Pancreas (tissue), 10 donors: Measurements from ENCODE around the gene THSD7B. TPM values are rescaled to one million over a fixed set of nuclear protein-coding genes. Genes with fewer than 3 reads are reported as not detected.

Source experiments
- ATAC-seq, 4 donors: fragments of 200-7000 bp; cut with Tn5 transposase; one replicate each; pipeline versions ENCODE4 v1.8.0 to v1.9.1; 2020; ENCODE audit warnings: mild to moderate bottlenecking in 4 of 4, moderate library complexity in 4 of 4
- DNase-seq, 6 donors: peaks; one replicate each; pipeline ENCODE4 v3.0.0-alpha.2; 2020
- FAIRE-seq: peaks from 2 replicates; lab custom pipeline; 2012; peaks lifted over from hg19 to GRCh38; lab: Jason Lieb, UNC
- H3K27ac ChIP-seq, 4 donors: fragments of 200-600 bp; sonication (generic); 1 replicate in 3 of 4; 2 replicates in 1 of 4; pipeline versions ENCODE4 v1.5.0 to v1.8.0; 2020
- H3K27me3 ChIP-seq, 4 donors: fragments of 200-600 bp; one replicate each; pipeline ENCODE4 v1.8.0; 2021
- H3K36me3 ChIP-seq, 3 donors: fragments of 200-600 bp; sonication (generic) in 1 of 3; one replicate each; pipeline versions ENCODE4 v1.5.0 to v1.8.0; 2020 to 2021
- H3K4me1 ChIP-seq, 3 donors: fragments of 200-600 bp; one replicate each; pipeline ENCODE4 v1.8.0; 2021
- H3K4me3 ChIP-seq, 4 donors: fragments of 200-600 bp; sonication (generic) in 2 of 4; one replicate each; pipeline versions ENCODE4 v1.5.0 to v1.8.0; 2020 to 2021
- H3K9me3 ChIP-seq, 4 donors: fragments of 200-600 bp; one replicate each; pipeline ENCODE4 v1.8.0; 2021
- WGBS, 2 donors: extraction: QIAGEN DNeasy Blood & Tissue Kit; methylation state at CpG; one replicate each; pipeline ENCODE4 v1.1.7; 2013; 5-methylcytosine and 5-hydroxymethylcytosine counted together
- intact Hi-C, 3 donors: fragments of 100-400 bp; cut with DNase I; formaldehyde crosslinking; loops; one replicate each; pipeline versions ENCODE4 v1.11.1 to v1.14.2; 2022
- polyA plus RNA-seq, 2 donors: library from polyadenylated mRNA; stranded (reverse); fragments of 200-250 nt; gene quantifications; one replicate each; pipeline ENCODE4 v1.2.3, GENCODE V29; 2013
- total RNA-seq, 6 donors: library from RNA; stranded (reverse); fragmentation: NEBNext Ultra II Directional in 4 of 6; extraction: Animal tissue kit (Norgen Biotek cat#: 25700) in 4 of 6; gene quantifications; one replicate each; pipeline versions ENCODE4 v1.2.1 to v1.2.4, GENCODE V29; 2021 to 2023
- TF ChIP-seq, protein P1 (sequence below), 4 donors: fragments of 200-600 bp; sonication (generic) in 3 of 4; IDR thresholded peaks; one replicate each; pipeline versions ENCODE4 v1.5.0 to v1.8.0; 2021; ENCODE audit warnings: antibody characterized with exemption in 4 of 4
- donor health status: healthy with polysubstance abuse.
- donor health status: DM: no; HTN: no; CAD: no; lungs with moderate emphysema.
- donor health status: DM: no; HTN: no; CAD: no.
- donor health status: control.
- donor health status: control.
- donor health status: Bipolar disorder and iron deficiency.
- donor health status: DM: yes; HTN: yes; CAD: no.
- donor health status: DM: no; HTN: no; CAD: no.
- donor health status: DM: no; HTN: no; CAD: no.
- donor health status: DM: yes; HTN: yes; CAD: no.

Gene THSD7B
- total and polyA plus RNA-seq, 8 donors = 0.02 to 0.18 (median 0.07) TPM; not detected in 4

DNA sequence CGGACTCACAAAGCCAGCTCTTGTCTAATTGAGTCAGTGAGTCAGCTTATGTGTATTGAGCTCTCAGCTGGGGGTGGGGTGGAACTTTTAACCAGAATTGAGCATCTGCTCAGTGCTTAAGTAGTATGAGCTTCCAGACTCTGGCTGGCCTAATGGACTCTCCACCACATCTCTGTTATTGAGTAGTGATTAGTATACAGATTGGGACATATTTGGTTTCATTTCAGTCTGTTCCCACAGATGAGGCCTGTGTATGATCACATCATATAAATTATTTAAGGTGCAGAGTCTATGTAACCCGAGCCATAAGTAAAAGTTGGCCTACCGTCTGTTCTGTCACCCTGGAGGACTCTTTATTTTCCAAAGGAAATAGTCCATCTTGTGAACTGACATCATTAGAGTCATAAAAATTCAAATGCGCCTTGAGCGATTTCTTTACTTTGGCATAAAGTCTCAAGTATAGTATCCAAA, 152.1 kb downstream of the THSD7B start:
- FAIRE-seq = no peak
- H3K36me3 ChIP-seq = no peaks in the 10 kb centered on the region
- no peak overlapping the region for H3K27ac ChIP-seq
- TF ChIP-seq, protein P1, sequence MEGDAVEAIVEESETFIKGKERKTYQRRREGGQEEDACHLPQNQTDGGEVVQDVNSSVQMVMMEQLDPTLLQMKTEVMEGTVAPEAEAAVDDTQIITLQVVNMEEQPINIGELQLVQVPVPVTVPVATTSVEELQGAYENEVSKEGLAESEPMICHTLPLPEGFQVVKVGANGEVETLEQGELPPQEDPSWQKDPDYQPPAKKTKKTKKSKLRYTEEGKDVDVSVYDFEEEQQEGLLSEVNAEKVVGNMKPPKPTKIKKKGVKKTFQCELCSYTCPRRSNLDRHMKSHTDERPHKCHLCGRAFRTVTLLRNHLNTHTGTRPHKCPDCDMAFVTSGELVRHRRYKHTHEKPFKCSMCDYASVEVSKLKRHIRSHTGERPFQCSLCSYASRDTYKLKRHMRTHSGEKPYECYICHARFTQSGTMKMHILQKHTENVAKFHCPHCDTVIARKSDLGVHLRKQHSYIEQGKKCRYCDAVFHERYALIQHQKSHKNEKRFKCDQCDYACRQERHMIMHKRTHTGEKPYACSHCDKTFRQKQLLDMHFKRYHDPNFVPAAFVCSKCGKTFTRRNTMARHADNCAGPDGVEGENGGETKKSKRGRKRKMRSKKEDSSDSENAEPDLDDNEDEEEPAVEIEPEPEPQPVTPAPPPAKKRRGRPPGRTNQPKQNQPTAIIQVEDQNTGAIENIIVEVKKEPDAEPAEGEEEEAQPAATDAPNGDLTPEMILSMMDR (IDR thresholded peaks at IDR 0.05) = no peak
- no peaks in the 10 kb centered on the region for H3K4me1 ChIP-seq
- no peak for ATAC-seq
- no peaks in the 10 kb centered on the region for H3K27me3 ChIP-seq
- 64 to 71% methylated on average over 5 of the region's 5 CpGs for WGBS, 2 donors
- intact Hi-C loops = no loop called here
- no peak overlapping the region for H3K4me3 ChIP-seq
- H3K9me3 ChIP-seq = no peaks in the 10 kb centered on the region
- DNase-seq = no peak

DNA sequence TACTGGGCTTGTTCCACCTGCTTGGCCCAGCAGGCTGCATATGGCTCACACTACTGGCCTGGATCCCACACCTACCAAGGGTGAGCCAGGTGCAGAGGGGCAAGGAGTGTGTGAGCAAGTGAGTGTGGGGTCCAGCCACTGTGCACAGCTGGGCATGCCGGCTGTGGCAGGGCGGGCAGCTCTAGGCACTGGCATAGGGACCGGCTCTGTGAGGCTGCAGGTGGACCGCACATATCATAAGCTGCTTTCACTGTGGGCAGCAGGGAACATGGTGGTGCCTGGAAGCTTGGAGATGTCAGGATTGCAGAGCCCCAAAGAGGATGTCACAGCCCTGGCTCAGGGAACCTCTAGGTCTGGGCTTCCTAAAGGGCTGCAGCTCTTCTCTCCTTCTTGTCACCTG, 154.3 kb downstream of the THSD7B start:
- no peaks in the 10 kb centered on the region for H3K27me3 ChIP-seq
- FAIRE-seq = no peak
- no peaks in the 10 kb centered on the region for H3K9me3 ChIP-seq
- no peak overlapping the region for H3K4me3 ChIP-seq
- no peak for ATAC-seq
- H3K36me3 ChIP-seq = no peaks in the 10 kb centered on the region
- DNase-seq = no peak
- no peaks in the 10 kb centered on the region for H3K4me1 ChIP-seq
- intact Hi-C loops = no loop called here
- TF ChIP-seq, protein P1 (IDR thresholded peaks at IDR 0.05) = no peak
- 91 to 92% methylated on average over 4 of the region's 4 CpGs for WGBS, 2 donors
- H3K27ac ChIP-seq = no peak overlapping the region

DNA sequence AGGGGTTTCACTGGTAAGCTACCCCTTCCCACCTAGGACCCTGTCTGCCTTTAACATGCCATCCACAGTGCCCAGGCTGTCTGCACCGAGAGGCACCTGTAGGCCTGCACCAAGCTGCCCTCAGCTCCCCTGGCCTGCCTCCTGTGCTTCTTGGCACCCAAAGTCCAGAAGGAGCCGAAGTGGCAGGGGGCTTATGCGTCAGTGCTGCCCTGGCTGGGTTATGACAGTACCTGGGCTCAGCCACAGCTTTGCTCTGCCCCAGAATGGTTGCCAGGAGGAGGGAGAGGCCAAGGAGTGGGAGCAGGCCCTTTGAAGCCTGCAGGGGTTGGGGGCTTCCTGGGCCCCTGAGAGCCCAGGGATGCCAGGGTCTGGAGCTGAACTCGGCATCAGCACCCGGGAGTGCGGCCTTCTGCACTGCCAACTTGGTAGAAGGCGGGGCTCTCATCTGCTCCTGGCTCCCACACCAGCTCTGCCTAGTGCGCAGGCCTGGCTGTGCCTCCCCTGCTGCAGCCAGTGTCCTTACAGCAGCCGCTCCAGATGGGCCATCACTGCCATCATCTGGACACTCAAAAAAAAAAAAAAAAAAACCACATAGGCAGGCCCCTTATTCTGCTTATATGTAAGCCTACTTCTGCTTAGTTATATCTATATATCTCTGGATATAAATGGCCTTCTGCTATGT, 155.4 kb downstream of the THSD7B start:
- H3K9me3 ChIP-seq = no peaks in the 10 kb centered on the region
- TF ChIP-seq, protein P1 (IDR thresholded peaks at IDR 0.05) = no peak
- intact Hi-C loops = no loop called here
- WGBS, 2 donors = 82 to 84% methylated on average over 9 of the region's 9 CpGs
- no peak overlapping the region for H3K4me3 ChIP-seq
- no peaks in the 10 kb centered on the region for H3K4me1 ChIP-seq
- H3K27me3 ChIP-seq = no peaks in the 10 kb centered on the region
- no peak overlapping the region for H3K27ac ChIP-seq
- H3K36me3 ChIP-seq = no peaks in the 10 kb centered on the region
- no peak for ATAC-seq
- no peak for FAIRE-seq
- DNase-seq = peak in 1 of 6 donors; percentile 40

DNA sequence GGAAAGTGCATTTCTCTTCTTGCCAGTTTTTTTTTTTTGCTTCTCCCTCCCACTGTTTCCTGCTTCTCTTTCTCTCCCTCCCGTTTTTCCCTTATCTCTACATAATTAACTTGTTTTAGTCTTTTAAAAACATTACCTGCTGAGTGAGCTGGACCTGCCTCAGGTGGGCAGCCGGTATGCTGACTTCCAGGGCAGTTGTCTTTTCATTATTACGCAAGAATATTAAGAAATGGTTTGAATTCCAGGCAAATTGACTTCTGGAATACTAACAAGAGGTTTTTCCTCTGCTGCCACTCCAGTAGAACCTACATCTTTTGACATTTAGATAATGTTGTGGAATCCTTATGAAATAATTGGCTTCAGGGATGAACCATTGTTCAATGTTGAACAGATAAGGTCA, 161.8 kb downstream of the THSD7B start:
- WGBS, 2 donors = 25 to 31% methylated on average over 3 of the region's 3 CpGs
- no peak for DNase-seq
- Histone ChIP-seq H3K36me3 (no peaks in the 10 kb centered on the region), H3K4me3 (no peak overlapping the region), H3K27ac (no peak overlapping the region), H3K9me3 (no peaks in the 10 kb centered on the region), H3K27me3 (no peaks in the 10 kb centered on the region), H3K4me1 (no peaks in the 10 kb centered on the region)
- ATAC-seq = no peak
- FAIRE-seq = no peak
- intact Hi-C loops = no loop called here
- TF ChIP-seq, protein P1 (IDR thresholded peaks at IDR 0.05) = no peak

DNA sequence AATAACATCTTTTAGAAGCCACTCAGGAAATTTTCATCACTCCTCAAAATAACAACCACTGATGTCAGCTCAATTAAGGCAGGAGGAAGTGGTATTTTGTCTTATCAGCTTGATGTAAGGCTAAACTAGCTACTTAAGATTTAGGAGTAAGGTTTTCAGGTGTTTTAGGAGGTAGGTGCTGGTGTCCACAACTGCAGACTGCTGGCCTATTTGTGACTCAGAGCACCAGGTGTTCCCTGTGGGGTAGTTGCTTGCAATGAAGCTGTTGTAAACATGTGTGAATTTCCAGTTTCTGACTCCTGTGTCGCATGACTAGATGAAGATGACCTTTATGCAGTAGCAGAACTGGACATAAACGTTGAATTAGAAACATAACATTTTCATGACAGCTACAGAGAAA, 164.2 kb downstream of the THSD7B start:
- no peaks in the 10 kb centered on the region for H3K27me3 ChIP-seq
- TF ChIP-seq, protein P1 (IDR thresholded peaks at IDR 0.05) = no peak
- 45 to 50% methylated on average over 2 of the region's 2 CpGs for WGBS, 2 donors
- H3K4me3 ChIP-seq = no peak overlapping the region
- no peak for ATAC-seq
- no peaks in the 10 kb centered on the region for H3K9me3 ChIP-seq
- DNase-seq = no peak
- no peak overlapping the region for H3K27ac ChIP-seq
- H3K36me3 ChIP-seq = no peaks in the 10 kb centered on the region
- FAIRE-seq = no peak
- H3K4me1 ChIP-seq = no peaks in the 10 kb centered on the region
- intact Hi-C loops = no loop called here
